Subcutaneous adipose tissue (tissue), 4 donors: ENCODE results near the gene ZMYM2. TPM values are rescaled to one million over a fixed set of nuclear protein-coding genes. Genes with fewer than 3 reads are reported as not detected.

Source experiments
- total RNA-seq, 4 donors: library from RNA; depleted of rRNA; stranded (reverse); fragments of >200 nt; gene quantifications; one replicate each; pipeline ENCODE4 v1.1.0, GENCODE V29; 2016
- TF ChIP-seq, protein P1 (sequence below): fragments of 450-650 bp; IDR thresholded peaks from one replicate; pipeline ENCODE4 v1.5.1; 2016; ENCODE audit warnings: low read depth, mild to moderate bottlenecking, control low read depth, antibody characterized with exemption, moderate library complexity

The ZMYM2 gene
- total RNA-seq = 10 to 100 TPM; 73.3 to 97.2 (median 86.5) TPM

DNA sequence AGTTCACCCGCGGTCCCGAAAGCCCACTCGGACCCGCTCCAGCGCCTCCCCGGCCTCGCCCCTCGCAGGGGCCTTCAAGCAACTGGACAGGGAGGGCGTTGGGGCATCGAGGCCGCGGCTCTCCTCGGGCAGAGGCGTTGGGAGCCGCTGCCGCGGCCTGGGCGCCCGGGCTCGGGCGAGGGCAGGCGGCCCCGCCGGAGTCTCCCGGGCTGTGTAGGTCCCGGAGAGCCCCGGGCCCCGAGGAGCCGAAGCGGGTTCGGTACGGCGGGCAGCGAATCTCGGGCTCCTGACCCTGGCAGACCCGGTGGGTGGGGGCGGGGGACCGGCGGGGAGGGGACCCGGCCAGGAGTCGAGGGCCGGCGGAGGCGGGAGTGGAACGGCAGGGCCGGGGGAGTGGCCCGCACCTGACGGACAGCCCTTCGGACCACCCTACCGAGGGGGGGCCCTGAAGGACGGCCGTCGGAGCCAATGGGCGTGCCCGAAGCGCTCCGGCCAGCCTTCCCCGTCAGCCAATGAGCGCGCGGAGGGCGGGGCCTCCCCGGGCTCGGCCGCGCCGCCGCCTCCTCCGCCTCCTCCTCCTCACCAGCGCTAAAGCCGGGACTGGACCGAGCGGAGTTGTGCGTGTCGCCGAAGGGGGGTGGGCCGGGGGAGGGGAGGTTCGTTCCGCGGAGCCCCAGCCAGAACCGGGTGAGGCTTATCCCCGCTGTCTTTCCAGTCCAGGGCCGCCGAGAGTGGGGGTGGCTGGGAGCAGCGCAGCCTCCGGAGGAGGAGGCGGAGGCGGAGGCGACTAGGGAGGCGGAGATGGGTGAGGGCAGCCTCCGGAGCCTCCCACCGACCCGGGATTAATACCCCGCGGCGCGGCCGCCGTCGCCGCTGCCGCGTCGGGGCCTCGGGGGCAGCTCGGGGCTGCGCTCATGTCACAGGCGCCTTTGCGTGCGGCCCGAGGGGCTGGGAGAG, at the start of gene ZMYM2:
TSS of gene ZMYM2 (plus strand) at position 573 of the 957 bp plus-strand sequence. CDS start 34,346 bp downstream, outside the sequence.
- TF ChIP-seq, protein P1, sequence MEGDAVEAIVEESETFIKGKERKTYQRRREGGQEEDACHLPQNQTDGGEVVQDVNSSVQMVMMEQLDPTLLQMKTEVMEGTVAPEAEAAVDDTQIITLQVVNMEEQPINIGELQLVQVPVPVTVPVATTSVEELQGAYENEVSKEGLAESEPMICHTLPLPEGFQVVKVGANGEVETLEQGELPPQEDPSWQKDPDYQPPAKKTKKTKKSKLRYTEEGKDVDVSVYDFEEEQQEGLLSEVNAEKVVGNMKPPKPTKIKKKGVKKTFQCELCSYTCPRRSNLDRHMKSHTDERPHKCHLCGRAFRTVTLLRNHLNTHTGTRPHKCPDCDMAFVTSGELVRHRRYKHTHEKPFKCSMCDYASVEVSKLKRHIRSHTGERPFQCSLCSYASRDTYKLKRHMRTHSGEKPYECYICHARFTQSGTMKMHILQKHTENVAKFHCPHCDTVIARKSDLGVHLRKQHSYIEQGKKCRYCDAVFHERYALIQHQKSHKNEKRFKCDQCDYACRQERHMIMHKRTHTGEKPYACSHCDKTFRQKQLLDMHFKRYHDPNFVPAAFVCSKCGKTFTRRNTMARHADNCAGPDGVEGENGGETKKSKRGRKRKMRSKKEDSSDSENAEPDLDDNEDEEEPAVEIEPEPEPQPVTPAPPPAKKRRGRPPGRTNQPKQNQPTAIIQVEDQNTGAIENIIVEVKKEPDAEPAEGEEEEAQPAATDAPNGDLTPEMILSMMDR = no peak

DNA sequence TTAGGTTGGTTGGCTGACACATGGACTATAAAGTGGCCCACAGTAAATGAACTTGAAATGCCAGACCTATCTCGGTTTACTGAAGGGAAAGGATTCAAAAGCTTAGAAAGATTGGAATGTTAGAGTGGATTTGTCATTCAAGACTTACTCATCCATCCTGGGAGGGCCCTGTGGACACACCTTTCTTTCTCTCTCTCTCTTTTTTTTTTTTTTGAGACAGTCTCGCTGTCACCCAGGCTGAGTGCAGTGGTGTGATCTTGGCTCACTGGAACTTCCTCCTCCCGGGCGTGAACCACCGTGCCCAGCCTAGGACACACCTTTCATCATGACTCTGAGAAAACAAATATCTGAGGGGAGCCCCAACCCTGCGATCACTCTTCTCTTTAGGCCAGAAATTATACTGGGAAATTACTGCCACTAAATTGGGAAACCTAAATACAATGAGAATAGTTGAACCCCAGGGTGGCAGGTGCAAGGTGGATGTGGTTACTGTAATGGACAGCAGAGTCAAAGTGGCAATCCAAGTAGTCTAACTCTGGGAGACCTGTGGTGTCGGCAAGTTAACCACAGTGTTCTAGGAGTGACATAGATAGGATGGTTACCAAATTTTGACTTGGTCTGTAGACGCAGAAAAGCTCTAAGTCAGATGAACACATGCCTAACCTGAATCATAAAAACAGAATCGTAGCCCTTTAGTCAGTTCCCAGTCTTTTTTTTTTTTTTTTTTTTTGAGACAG, 48.0 kb upstream of the ZMYM2 start:
- TF ChIP-seq, protein P1 = no peak

DNA sequence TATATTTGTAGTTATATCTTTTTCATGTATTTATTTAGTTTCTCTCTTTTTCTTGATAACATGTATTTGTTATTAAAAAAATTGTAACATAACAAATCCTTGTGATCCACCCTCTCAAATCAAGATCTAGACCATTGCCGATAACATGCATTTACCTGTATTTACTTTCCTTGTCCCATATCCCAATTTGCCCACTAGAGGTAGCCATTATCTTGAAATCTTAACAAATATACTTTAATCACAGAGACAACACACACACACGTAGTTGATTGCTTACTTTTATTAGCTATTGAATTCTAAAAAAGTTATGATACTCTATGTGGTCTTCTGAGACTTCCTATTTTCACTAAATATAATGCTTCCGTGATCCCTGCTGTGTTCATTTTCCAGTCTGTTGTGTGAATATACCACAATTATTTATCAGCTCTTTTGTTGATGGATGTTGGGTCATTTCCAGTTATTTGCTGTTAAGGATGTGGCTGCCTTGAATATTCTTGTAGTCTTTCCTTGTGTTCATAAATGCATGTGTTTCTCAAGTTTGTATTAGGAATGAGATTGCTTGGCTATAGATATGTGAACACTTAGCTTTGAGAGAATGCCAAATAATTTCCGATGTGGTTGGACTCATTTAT, 31.3 kb upstream of the ZMYM2 start:
- TF ChIP-seq, protein P1 = no peak

DNA sequence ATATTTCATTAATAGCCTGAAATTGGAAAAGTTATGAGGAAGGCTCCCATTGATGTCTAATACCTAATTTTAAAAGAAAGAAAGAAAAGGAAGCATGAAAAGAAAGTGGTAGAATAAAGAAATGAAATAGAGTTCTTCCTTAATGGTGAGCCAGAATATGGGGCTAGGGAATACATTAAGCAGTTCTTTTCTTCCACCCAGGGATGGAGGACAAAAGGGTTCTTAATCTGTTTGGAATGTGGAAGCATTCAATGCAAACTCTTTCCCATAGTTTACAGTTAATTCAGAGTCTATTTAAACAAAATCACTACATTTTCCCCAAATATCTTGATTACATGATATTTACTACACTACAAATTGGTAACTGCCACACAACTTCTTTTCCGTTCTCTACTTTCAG, 18.4 kb upstream of the ZMYM2 start:
- TF ChIP-seq, protein P1 = no peak

DNA sequence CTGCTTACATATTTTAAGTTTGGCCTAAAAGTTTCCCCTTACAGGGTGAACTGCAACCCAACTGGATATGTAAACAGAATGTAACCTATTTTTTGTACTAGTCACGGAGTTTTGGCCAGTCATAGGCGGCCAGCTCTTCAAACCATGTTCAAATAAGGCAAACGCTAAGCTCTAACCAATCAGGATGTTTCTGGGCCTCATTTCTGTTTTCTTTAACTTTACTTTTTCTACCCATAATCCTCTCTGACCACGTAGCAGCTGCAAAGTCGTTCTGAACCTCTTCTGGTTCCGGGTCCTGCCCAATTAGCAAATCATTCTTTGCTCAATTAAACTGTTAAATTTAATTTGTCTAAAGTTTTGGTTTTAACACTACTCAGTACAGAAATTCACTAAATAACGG, 8.2 kb upstream of the ZMYM2 start:
- TF ChIP-seq, protein P1 = no peak

DNA sequence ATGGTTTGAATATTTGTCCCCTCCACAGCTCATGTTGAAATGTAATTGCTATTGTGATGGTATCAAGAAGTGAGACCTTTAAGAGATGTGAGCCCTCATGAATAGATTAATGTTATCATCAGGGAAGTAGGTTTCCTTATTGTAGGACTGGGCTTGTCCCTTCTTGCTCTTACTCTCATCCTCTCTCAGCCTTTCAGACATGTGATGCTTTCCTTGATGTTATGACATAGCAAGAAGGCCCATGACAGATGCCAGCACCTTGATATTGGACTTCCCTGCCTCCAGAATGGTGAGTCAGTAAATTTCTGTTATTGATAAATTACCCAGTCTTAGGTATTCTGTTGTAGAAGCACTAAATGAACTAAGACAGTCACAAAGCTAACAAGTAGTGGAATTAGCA, 5.7 kb upstream of the ZMYM2 start:
- TF ChIP-seq, protein P1 = no peak
